ENCODE results near the gene RPH3AL.
"Not testable (repeated sequence)": the region's sequence is repeated elsewhere in the genome, so short reads cannot be mapped to it uniquely, and the experiment has no call there.

Gene RPH3AL

DNA sequence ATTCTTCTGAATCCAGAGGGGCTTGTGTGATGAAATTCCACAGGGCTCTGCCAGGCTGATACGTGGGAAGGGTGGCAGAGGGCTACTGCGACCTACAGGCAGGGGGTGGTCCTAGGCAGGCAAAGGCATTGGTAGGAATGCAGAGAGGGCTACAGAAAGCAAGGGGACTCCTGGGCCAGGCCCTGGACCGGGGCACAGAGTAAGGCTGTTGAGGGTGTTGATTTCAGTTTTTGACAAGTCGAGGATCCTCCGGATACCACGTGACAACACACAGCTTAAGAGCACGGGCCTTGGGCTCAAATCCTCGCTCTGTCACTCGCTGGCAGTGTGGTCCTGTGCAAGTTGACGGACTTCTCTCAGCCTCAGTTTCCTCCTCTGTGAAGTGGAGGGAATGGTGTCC, 152.0 kb downstream of the RPH3AL start:
- DNase-seq (ENCODE audit: low read depth), result no peak

GRCh38 chr17:199806-200545, 152.6 kb downstream of the RPH3AL start:
- DNase-seq (ENCODE audit: low read depth), result no peak

DNA sequence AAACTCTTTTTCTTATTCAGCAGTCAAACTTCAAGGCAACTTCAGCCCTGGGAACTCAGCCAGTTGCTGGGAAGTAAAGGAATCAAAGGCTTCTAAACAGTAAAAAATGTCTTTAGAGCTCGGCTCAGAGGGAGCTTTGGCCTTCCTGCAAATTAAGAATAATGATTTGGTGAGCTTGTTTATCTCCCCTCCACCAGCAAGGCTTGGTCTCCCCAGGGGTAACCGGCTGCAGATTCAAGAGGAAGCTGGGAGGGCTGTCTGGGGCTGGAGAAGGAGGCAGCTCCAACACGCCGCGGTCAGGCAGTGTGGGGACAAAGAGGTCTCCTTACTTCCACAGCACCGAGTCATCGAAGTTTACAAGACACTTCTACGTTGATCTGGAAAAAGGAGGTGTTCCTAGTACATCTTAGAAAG, 153.4 kb downstream of the RPH3AL start:
- DNase-seq (ENCODE audit: low read depth), result no peak

GRCh38 chr17:198225-198624, 154.4 kb downstream of the RPH3AL start:
- DNase-seq (ENCODE audit: low read depth), result not testable (repeated sequence)

DNA sequence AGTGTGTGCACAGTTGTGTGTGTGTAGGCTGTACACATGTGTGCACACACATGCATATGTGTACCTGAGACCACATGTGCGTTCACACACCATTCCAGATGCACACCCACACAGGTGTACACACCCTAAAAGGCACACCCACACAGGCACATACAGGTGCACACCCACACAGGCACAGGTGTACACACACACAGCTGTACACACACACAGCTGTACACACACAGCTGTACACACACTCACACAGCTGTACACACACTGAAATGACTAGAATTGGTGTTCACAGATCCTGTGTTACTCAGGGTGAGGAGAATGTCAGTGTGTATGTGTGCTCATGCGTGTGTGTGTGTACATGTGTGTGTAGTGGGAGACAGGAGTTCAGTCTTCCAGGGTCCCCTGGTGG, 155.3 kb downstream of the RPH3AL start:
- no peak for DNase-seq (ENCODE audit: low read depth)

DNA sequence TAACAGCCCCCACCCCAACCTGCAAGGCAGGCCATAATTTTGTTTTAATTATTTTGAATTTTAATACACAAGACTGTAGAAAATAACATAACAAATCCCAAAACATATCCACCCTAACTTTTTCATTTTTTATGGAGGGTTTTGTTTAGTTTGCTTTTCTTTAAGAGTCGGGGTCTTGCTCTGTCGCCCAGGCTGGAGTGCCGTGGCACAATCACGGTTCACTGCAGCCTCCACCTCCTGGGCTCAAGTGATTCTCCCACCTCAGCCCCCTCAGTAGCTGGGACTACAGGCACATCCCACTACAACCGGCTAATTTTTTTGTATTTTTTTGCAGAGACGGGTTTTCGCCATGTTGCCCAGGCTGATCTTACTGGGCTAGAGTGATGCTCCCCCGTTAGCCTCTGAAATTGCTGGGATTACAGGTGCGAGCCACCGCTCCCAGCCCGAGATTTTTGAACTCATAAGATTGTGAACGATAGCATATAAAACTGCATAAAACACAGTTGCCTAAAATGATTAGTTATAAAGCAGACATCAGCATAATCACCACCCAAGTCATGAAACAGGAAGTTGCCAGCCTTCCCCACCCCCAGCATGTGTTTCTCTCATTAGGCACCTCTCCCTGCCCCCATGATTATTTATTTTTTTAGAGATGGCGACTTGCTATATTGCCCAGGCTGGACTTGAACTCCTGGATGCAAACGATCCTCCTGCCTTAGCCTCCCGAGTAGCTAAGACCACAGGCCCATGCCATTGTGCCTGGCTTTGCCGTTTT, 157.6 kb downstream of the RPH3AL start:
- no peak for DNase-seq (ENCODE audit: low read depth)

- DNase-seq (ENCODE audit: low read depth), result no peak
Observed at GRCh38 chr17:193841-194806, 158.5 kb downstream of the RPH3AL start.

- no peak for DNase-seq (ENCODE audit: low read depth)
Observed at GRCh38 chr17:193426-193810, 159.2 kb downstream of the RPH3AL start.

GRCh38 chr17:192666-193425, 159.8 kb downstream of the RPH3AL start:
- no peak for DNase-seq (ENCODE audit: low read depth)

- no peak for DNase-seq (ENCODE audit: low read depth)
Observed at GRCh38 chr17:189444-189843, 163.2 kb downstream of the RPH3AL start.

GRCh38 chr17:187130-187529, 165.5 kb downstream of the RPH3AL start:
- DNase-seq (ENCODE audit: low read depth), result no peak

GRCh38 chr17:185445-186138, 167.0 kb downstream of the RPH3AL start:
- no peak for DNase-seq (ENCODE audit: low read depth)

DNA sequence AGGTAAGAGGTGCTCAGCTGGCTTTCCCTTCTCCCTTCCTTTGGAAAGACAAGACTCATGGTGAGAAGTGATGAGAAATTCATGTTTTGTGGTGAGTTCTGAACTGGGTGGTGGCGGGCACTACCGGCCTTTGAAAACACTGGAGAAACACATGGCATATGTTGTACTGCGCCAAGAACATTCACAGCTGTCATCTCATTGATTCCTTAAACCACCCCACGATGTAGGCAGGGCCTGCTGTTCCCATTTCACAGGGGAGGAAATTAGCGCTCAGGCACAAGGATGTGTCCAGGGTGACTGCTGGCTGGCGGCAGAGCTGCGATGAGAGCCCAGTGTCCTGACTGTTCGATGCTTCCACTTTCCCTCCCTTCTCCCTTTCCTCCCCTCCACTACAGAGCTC, 169.6 kb downstream of the RPH3AL start:
- DNase-seq (ENCODE audit: low read depth), result no peak

DNA sequence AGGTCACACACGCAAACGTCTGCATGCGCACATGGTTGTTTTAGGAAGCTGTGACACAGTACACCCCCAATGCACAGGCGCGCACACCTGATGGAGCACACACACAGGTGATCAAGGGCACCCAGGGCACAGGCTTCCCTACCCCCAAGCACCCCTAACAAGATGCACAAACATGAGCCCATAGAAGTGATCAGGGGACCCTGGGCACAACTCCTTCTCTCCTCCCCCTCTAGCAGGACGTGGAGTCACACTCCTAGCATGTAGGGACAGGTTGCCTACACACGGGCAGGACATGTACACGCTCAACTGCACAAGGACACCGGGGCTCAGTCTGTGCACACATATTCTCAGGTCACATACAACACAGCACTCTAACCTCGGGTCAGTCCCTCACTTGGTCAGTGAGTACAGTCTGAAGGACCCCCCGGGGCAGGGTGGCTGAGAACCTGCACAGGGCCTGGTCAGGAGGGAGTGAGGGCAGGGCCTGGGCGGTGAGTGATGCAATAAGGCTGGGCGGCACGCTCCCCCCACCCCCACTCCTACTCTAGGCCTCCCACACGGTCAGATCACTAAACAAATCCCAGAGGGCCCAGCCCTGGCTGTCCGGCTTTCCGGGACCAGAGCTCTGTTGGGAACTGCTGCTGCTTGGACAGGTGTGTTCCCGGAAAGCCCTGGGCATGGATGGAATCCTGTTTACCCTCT, 170.4 kb downstream of the RPH3AL start:
- no peak for DNase-seq (ENCODE audit: low read depth)

GRCh38 chr17:181245-182049, 171.2 kb downstream of the RPH3AL start, which contains the start of gene DOC2B:
Gene DOC2B, minus strand, starts transcription at chr17:181650. Its CDS starts 171 bp downstream, at chr17:181479.
- DNase-seq (ENCODE audit: low read depth), result no peak

GRCh38 chr17:180381-181244, 172.0 kb downstream of the RPH3AL start:
- DNase-seq (ENCODE audit: low read depth), result no peak

DNA sequence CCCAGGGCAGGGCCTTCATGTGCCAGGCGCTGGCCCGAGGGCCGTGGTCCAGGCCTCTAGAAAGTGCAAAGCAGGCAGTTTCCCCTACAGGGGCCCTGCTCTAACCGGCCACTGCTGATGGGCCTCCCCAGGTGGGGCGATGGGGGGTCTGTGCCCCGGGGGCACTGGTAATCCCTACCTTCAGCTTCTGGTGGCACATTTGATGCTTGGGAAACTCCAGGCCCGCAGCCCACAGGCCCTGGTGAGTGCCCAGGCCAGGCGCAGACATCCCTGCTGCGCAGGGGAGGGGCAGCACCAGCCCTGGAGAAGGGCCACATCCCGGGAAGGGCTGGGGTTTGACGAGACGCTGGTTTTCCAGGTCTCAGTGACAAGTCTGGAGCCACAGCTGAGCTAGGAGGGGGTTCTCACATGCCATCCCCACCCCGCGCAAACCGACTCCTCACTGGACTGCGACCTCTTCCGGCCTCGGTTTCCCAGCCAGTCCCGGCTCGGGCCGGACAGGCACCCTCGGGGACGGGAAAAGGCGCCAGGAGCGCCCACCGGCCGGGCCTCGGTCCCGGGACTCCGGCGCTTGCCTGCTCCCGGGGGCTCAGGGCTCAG, 172.7 kb downstream of the RPH3AL start:
- DNase-seq (ENCODE audit: low read depth), result no peak

DNA sequence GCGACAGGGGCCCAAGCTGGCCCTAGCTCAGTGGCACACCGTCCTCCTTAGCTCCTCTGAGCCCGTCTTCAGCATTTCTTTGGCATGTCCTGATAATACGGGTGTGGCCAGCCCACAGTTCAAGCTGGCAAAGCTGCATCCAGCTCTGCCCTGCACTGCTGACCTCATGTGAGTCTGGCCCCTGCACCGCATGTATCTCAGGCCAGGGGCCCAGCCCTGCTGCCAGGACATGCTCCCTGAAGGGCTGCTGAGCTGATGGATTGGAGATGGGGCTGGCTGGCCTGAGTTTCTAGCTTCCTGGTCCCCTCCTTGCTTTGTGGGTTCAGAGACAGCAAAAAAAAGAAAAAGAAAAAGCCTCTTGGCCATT, 173.6 kb downstream of the RPH3AL start:
- DNase-seq (ENCODE audit: low read depth), result no peak
